Measurements from ENCODE around the gene SHC2.

DNA sequence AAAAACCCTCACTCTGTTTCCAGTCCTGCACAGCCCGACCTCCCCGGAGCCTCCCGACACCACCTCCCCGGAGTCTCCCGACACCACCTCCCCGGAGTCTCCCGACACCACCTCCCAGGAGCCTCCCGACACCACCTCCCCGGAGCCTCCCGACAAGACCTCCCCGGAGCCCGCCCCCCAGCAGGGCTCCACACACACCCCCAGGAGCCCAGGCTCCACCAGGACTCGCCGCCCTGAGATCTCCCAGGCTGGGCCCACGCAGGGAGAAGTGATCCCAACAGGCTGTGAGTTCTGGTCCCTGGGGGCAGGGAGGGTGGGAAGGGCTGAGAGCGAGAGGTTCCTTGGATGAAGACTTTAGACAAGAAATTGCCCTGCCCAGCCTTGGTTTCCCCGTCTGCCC lies 40.8 kb upstream of the SHC2 start:
- TF ChIP-seq POLR2A (IDR thresholded peaks at IDR 0.05; ENCODE audit: low read length) (no peak), GATA1 (IDR thresholded peaks at IDR 0.05; ENCODE audit: low read depth, low read length) (no peak)
